Neural progenitor cell (in vitro differentiated cells): ENCODE results near the gene NIM1K.

Experiments used
- EZH2phosphoT487 ChIP-seq: fragments of 200-600 bp; sonication (generic); IDR thresholded peaks from 2 replicates; pipeline ENCODE4 v1.6.1; 2017; ENCODE audit warnings: antibody characterized with exemption
- TF ChIP-seq, protein P1 (sequence below): fragments of 200-600 bp; sonication (generic); IDR thresholded peaks from 2 replicates; pipeline ENCODE4 v1.5.1; 2017; ENCODE audit warnings: antibody characterized with exemption, mild to moderate bottlenecking

DNA sequence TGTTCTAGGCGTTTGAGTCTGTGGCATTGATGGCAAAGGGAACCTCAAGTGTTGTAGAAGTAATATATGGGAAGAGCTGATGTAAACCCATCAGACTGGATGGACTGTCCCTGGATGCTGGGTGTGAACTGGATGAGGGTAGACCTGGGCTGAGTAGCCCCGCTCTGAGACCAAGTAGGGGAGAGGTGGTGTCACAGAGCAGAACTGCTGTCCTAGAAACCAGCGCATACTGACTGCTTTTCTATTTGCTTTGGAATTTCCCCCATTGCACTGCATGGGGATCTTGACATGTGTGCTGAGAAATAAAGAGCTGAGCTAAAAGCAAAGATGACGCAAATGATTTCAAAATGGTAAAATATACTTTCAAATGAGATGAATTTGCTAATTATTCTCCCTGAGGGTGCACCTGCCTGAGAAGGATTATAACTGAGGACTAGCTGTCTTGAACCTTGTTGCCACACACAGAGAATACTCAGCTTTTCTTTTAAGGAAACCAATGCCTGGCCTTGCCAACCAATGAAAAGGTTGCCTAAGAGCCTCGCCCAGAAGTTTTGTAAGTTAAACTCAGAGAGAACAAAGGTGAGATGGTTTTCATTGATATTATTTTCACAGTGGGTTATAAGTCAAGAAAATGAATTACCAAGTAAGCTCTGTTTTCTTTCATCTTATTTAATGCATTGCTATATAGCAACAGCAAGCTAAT, 44.8 kb downstream of the NIM1K start:
- no peak for TF ChIP-seq EZH2phosphoT487
- TF ChIP-seq, protein P1, sequence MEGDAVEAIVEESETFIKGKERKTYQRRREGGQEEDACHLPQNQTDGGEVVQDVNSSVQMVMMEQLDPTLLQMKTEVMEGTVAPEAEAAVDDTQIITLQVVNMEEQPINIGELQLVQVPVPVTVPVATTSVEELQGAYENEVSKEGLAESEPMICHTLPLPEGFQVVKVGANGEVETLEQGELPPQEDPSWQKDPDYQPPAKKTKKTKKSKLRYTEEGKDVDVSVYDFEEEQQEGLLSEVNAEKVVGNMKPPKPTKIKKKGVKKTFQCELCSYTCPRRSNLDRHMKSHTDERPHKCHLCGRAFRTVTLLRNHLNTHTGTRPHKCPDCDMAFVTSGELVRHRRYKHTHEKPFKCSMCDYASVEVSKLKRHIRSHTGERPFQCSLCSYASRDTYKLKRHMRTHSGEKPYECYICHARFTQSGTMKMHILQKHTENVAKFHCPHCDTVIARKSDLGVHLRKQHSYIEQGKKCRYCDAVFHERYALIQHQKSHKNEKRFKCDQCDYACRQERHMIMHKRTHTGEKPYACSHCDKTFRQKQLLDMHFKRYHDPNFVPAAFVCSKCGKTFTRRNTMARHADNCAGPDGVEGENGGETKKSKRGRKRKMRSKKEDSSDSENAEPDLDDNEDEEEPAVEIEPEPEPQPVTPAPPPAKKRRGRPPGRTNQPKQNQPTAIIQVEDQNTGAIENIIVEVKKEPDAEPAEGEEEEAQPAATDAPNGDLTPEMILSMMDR: no peak
